PFSK-1 (cell line): ENCODE data around the gene PALLD.

ENCODE experiments used
- FOXP2 ChIP-seq: optimal IDR thresholded peaks from 2 replicates; pipeline ENCODE3; 2011; ENCODE audit warnings: borderline replicate concordance, control low read depth, inconsistent platforms; ENCODE audit not compliant: insufficient read depth; ENCODE audit errors: extremely low read length, extremely low read depth
- POLR2AphosphoS5 ChIP-seq: IDR thresholded peaks from 2 replicates; pipeline ENCODE4 v1.6.1; 2012; ENCODE audit warnings: low read depth, mild to moderate bottlenecking, control low read depth, low read length, moderate library complexity
- REST ChIP-seq, 2 experiments: IDR thresholded peaks; 2 replicates each; pipeline versions ENCODE4 v1.6.1 to v1.8.0; 2011 to 2012; ENCODE audit warnings: low read depth in 2 of 2, low read length in 2 of 2, control low read depth in 1 of 2, inconsistent platforms in 1 of 2, mild to moderate bottlenecking in 1 of 2, moderate library complexity in 1 of 2; ENCODE audit not compliant: insufficient read depth in 1 of 2

DNA sequence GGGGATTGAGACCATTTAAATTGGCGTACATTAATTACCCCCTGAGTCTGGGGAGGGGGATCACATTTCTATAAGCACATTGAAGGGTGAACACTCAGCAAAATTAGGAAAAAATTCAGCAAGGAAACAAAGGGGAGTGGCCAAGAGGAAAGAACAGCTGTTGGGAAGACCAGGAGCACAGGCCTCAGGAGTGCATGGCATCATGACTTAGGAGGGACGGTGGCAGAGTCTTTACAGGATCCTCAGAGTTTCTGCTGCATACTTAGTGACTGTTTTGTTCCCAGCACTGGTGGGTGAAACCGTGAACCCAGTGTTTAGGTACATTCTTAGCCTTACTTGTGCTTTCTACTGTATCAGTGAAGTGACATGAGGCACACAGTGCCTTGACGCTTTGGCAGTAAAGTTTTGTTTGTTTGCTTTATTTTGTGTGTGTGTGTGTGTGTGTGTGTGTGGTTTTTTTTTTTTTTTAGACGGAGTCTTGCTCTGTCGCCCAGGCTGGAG is 391.9 kb downstream of the PALLD start:
- no peak for TF ChIP-seq REST (IDR thresholded peaks at IDR 0.05; ENCODE audit: insufficient read depth in 1 of 2, low read depth in 2 of 2, low read length in 2 of 2)
- no peak for TF ChIP-seq FOXP2
- TF ChIP-seq POLR2AphosphoS5: no peak
